GM18519 (cell line): Measurements from ENCODE around the gene RCAN3.
"Not testable (repeated sequence)": the region's sequence is repeated elsewhere in the genome, so short reads cannot be mapped to it uniquely, and the experiment has no call there.

Experiments used
- ATAC-seq: cut with Tn5 transposase; IDR thresholded peaks from one replicate; pipeline ENCODE4 v1.9.1; 2021; ENCODE audit warnings: mild to moderate bottlenecking, moderate library complexity; ENCODE audit not compliant: unreplicated experiment, low FRiP score

Gene RCAN3

GRCh38 chr1:24502709-24503058 lies at the start of gene RCAN3:
TSS of gene RCAN3 (plus strand) at chr1:24502836. CDS start at chr1:24514373, 11,537 bp downstream.
- peak; percentile 69 for ATAC-seq

GRCh38 chr1:24452922-24453485 lies 49.6 kb upstream of the RCAN3 start:
- no peak for ATAC-seq

GRCh38 chr1:24454673-24455072 lies 48.0 kb upstream of the RCAN3 start:
- no peak for ATAC-seq

GRCh38 chr1:24455272-24455671 lies 47.4 kb upstream of the RCAN3 start:
- no peak for ATAC-seq

GRCh38 chr1:24457866-24458265 lies 44.8 kb upstream of the RCAN3 start:
- no peak for ATAC-seq

GRCh38 chr1:24459551-24460266 lies 42.9 kb upstream of the RCAN3 start:
- ATAC-seq, result no peak

- ATAC-seq, result not testable (repeated sequence)
Observed at GRCh38 chr1:24462128-24462527, 40.5 kb upstream of the RCAN3 start.

GRCh38 chr1:24463776-24464735 lies 38.6 kb upstream of the RCAN3 start:
- ATAC-seq, result no peak

GRCh38 chr1:24465099-24465498 lies 37.5 kb upstream of the RCAN3 start:
- ATAC-seq, result no peak

- no peak for ATAC-seq
Observed at GRCh38 chr1:24465638-24466037, 37.0 kb upstream of the RCAN3 start.

GRCh38 chr1:24468685-24469316 lies 33.8 kb upstream of the RCAN3 start:
- no peak for ATAC-seq

GRCh38 chr1:24470592-24470991 lies 32.0 kb upstream of the RCAN3 start:
- no peak for ATAC-seq

GRCh38 chr1:24472527-24473251 lies 29.9 kb upstream of the RCAN3 start:
- no peak for ATAC-seq

- ATAC-seq, result no peak
Observed at GRCh38 chr1:24474193-24474592, 28.4 kb upstream of the RCAN3 start.

GRCh38 chr1:24475700-24476099 lies 26.9 kb upstream of the RCAN3 start:
- no peak for ATAC-seq

- no peak for ATAC-seq
Observed at GRCh38 chr1:24476571-24476970, 26.1 kb upstream of the RCAN3 start.

GRCh38 chr1:24477309-24477708 lies 25.3 kb upstream of the RCAN3 start:
- no peak for ATAC-seq

GRCh38 chr1:24481101-24481500 lies 21.5 kb upstream of the RCAN3 start:
- no peak for ATAC-seq

- ATAC-seq, result no peak
Observed at GRCh38 chr1:24481843-24482610, 20.6 kb upstream of the RCAN3 start.
